HepG2 (cell line): ENCODE measurements around the gene PRR33. TPM values are rescaled to one million over a fixed set of nuclear protein-coding genes. Genes with fewer than 3 reads are reported as not detected.
A peak's percentile ranks its signal among the peaks of the same experiment; 100 is the strongest.

Source experiments
- ATAC-seq: fragments of 200-7000 bp; cut with Tn5 transposase; 3 replicates; pipeline ENCODE4 v1.9.1; 2020; ENCODE audit warnings: mild to moderate bottlenecking, moderate library complexity
- BruUV-seq: library from RNA; stranded (reverse); fragments of 400-500 nt; replicated peaks from 2 replicates; lab custom pipeline; 2021; lab: Mats Ljungman, UMichigan
- CTCF ChIA-PET: fragments of 300-600 bp; formaldehyde crosslinking; extraction: SDS; loops from one replicate; lab custom pipeline; 2021; ENCODE audit warnings: low total read pairs, inconsistent platforms, low intra/inter-chr PET ratio; lab: Yijun Ruan, JAX
- POLR2A ChIA-PET: fragments of 350-600 bp; sonication (Branson Sonifier 250); formaldehyde crosslinking; loops from one replicate; lab custom pipeline; 2020; ENCODE audit warnings: antibody characterized with exemption, inconsistent platforms; lab: Yijun Ruan, JAX
- DNase-seq: peaks from one replicate; pipeline ENCODE4 v3.0.0-alpha.2; 2015; ENCODE audit warnings: low spot score
- FAIRE-seq: peaks from 3 replicates; lab custom pipeline; 2011; peaks lifted over from hg19 to GRCh38; lab: Jason Lieb, UNC
- H2AFZ ChIP-seq: one replicate; pipeline ENCODE4 v1.6.1; 2011; ENCODE audit warnings: low read length, inconsistent platforms
- H3K27ac ChIP-seq: fragments of 300-600 bp; 3 replicates; pipeline ENCODE4 v1.8.0; 2011; ENCODE audit warnings: mixed run types, mild to moderate bottlenecking, mixed read lengths, low read length, inconsistent platforms; ENCODE audit not compliant: insufficient read depth; ENCODE audit errors: extremely low read length
- H3K27me3 ChIP-seq, 2 experiments: fragments of 200-600 bp in 1 of 2; 2 replicates in 1 of 2; 3 replicates in 1 of 2; pipeline versions ENCODE4 v1.6.0 to v1.8.0; 2011; ENCODE audit warnings: low read length in 2 of 2, mild to moderate bottlenecking in 2 of 2, moderate library complexity in 2 of 2, inconsistent platforms in 1 of 2; ENCODE audit not compliant: insufficient read depth in 2 of 2, control insufficient read depth in 1 of 2
- H3K36me3 ChIP-seq, 2 experiments: fragments of 200-600 bp in 1 of 2; replicated peaks in 1 of 2; 2 replicates in 1 of 2; 3 replicates in 1 of 2; pipeline versions ENCODE4 v1.5.1 to v1.8.0; 2011; ENCODE audit warnings: low read length in 2 of 2, inconsistent platforms in 1 of 2; ENCODE audit not compliant: insufficient read depth in 2 of 2, control insufficient read depth in 1 of 2
- H3K4me1 ChIP-seq: 2 replicates; pipeline ENCODE4 v1.5.1; 2012; ENCODE audit warnings: low read length, inconsistent platforms; ENCODE audit not compliant: insufficient read depth
- H3K4me2 ChIP-seq: 2 replicates; pipeline ENCODE4 v1.6.0; 2011; ENCODE audit warnings: low read depth, low read length, inconsistent platforms
- H3K4me3 ChIP-seq, 3 experiments: fragments of 200-600 bp in 1 of 3; sonication (generic), shearing (Covaris generic) in 1 of 3; replicated peaks in 1 of 3; 2 replicates each; pipeline ENCODE4 v1.5.1; 2011 to 2016; ENCODE audit warnings: low read length in 3 of 3, inconsistent platforms in 2 of 3, low read depth in 2 of 3, mild to moderate bottlenecking in 2 of 3, control low read depth in 1 of 3, mixed read lengths in 1 of 3; ENCODE audit not compliant: insufficient read depth in 1 of 3
- H3K79me2 ChIP-seq: one replicate; pipeline ENCODE4 v1.6.1; 2011; ENCODE audit warnings: low read length, inconsistent platforms; ENCODE audit not compliant: insufficient read depth
- H3K9ac ChIP-seq: 2 replicates; pipeline ENCODE4 v1.6.0; 2011; ENCODE audit warnings: mild to moderate bottlenecking, low read depth, low read length, inconsistent platforms; ENCODE audit not compliant: insufficient read depth
- H3K9me3 ChIP-seq: 2 replicates; pipeline ENCODE4 v1.5.1; 2012; ENCODE audit warnings: mild to moderate bottlenecking, low read length
- H4K20me1 ChIP-seq: 2 replicates; pipeline ENCODE4 v1.6.0; 2011; ENCODE audit warnings: inconsistent platforms, mild to moderate bottlenecking, low read length, moderate library complexity; ENCODE audit not compliant: insufficient read depth
- CHD2 ChIP-seq: IDR thresholded peaks from 2 replicates; pipeline ENCODE4 v1.6.1; 2011; ENCODE audit warnings: low read depth, low read length, improper control_type of control experiment
- HNRNPL ChIP-seq: fragments of 200-400 bp; formaldehyde crosslinking; IDR thresholded peaks from 2 replicates; pipeline ENCODE4 v1.6.1; 2017; ENCODE audit warnings: mild to moderate bottlenecking, low read depth, low read length
- ZBTB20 ChIP-seq: sonication (generic); formaldehyde crosslinking; IDR thresholded peaks from 2 replicates; pipeline ENCODE4 v1.8.1; 2023; ENCODE audit warnings: missing genetic modification reagents, low read depth, mild to moderate bottlenecking, borderline replicate concordance
- ZBTB38 ChIP-seq: sonication (generic); formaldehyde crosslinking; IDR thresholded peaks from 2 replicates; pipeline ENCODE4 v1.5.1; 2020; ENCODE audit warnings: mild to moderate bottlenecking, missing genetic modification reagents
- ZKSCAN5 ChIP-seq: sonication (generic); formaldehyde crosslinking; IDR thresholded peaks from 2 replicates; pipeline ENCODE4 v1.5.1; 2020; ENCODE audit warnings: mild to moderate bottlenecking, missing genetic modification reagents
- WGBS: methylation state at CpG from one replicate; pipeline ENCODE4 v1.1.6; 2017; ENCODE audit warnings: low lambda C conversion rate; 5-methylcytosine and 5-hydroxymethylcytosine counted together
- in situ Hi-C: cut with HindIII; loops from 2 replicates; pipeline ENCODE4 v1.10.0; 2017; ENCODE audit warnings: low pct_unique_long_range_greater_than_20kb; ENCODE audit not compliant: extremely low pct_ligation_motif_present
- intact Hi-C: fragments of 100-400 bp; cut with micrococcal nuclease; formaldehyde crosslinking; loops from one replicate; pipeline ENCODE4 v1.10.0; 2022; ENCODE audit not compliant: unreplicated experiment
- polyA plus RNA-seq, 8 experiments: library from polyadenylated mRNA; depleted of rRNA in 3 of 8; stranded (reverse) in 7 of 8; unstranded in 1 of 8; fragments of >200 nt; fragmentation: Illumina TruSeq in 4 of 8; extraction: Trizol in 4 of 8; gene quantifications; 2 replicates each; pipeline versions ENCODE4 v1.2.1 to v1.2.3, GENCODE V29; 2011 to 2016; ENCODE audit warnings: low read depth in 4 of 8, missing spikeins in 1 of 8, mixed read lengths in 1 of 8; ENCODE audit not compliant: insufficient read depth in 1 of 8
- total RNA-seq, 5 experiments: library from RNA; depleted of rRNA; stranded (reverse); fragments of >200 nt; fragmentation: Illumina TruSeq; extraction: Trizol; gene quantifications; 2 replicates each; pipeline ENCODE4 v1.2.3, GENCODE V29; 2016; ENCODE audit warnings: low read depth in 1 of 5
- TF ChIP-seq, protein P1 (sequence below): sonication (generic); formaldehyde crosslinking; IDR thresholded peaks from 2 replicates; pipeline ENCODE4 v1.4.0; 2020; ENCODE audit warnings: missing genetic modification reagents

The PRR33 gene
- total and polyA plus RNA-seq, 2 of the 13 experiments (the other 11 are each of a cell fraction or from before 2014, with no cell fraction given) = not detected

DNA sequence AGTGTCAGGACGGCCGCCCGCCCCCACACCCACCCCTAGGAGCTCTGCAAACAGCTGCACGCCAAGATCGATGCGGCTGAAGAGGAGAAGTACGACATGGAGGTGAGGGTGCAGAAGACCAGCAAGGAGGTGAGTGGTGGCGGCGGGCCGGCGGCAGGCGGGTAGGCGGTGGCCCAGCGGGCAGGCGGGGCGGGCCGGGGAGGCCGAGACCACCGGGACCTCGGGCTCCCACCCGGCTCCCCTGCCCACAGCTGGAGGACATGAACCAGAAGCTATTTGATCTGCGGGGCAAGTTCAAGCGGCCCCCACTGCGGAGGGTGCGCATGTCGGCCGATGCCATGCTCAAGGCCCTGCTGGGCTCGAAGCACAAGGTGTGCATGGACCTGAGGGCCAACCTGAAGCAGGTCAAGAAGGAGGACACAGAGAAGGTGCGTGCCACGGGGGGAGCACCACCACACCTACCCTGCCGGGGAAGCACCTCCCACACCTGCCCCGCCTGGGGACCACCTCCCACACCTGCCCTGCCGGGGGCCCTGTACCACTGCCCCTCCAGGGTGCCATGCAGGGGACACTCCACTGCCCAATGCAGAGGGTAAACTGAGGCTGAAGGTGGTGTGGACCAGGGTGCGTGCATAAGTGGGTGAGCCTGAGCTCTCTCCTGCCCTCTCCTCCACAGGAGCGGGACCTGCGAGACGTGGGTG is 50.8 kb downstream of the PRR33 start:
- H3K27ac ChIP-seq = no peak overlapping the region
- in situ Hi-C loops = loop anchor here (5.0 kb wide), 1 partner anchor 311 kb away; no protein-coding TSS in a partner anchor
- POLR2A ChIA-PET = no interaction called here

More for the DNA sequence above, 50.8 kb downstream of the PRR33 start:
- Histone ChIP-seq H3K4me1 (peaks cover 71% of the 10 kb centered on the region), H4K20me1 (no peaks in the 10 kb centered on the region), H3K36me3 (no peaks in the 10 kb centered on the region), H3K9me3 (no peaks in the 10 kb centered on the region), H3K79me2 (no peaks in the 10 kb centered on the region), H3K4me2 (no peak overlapping the region), H3K9ac (no peak overlapping the region), H3K27me3 (peaks cover 8 to 43% of the 10 kb centered on the region in 2 experiments; a peak in 4 of 5 replicates), H2AFZ (no peak overlapping the region), H3K4me3 (no peak overlapping the region)
- 0 out of 2 replicates have a peak, but pooled peaks have one; percentile 33 for TF ChIP-seq HNRNPL
- no peak for TF ChIP-seq CHD2
- TF ChIP-seq ZKSCAN5 = peak; percentile 70; the same call in 1 of the 2 replicates
- peak; percentile 37; the same call in 1 of the 2 replicates for TF ChIP-seq ZBTB38 (CRISPR knock-in tag)
- TF ChIP-seq, protein P1, sequence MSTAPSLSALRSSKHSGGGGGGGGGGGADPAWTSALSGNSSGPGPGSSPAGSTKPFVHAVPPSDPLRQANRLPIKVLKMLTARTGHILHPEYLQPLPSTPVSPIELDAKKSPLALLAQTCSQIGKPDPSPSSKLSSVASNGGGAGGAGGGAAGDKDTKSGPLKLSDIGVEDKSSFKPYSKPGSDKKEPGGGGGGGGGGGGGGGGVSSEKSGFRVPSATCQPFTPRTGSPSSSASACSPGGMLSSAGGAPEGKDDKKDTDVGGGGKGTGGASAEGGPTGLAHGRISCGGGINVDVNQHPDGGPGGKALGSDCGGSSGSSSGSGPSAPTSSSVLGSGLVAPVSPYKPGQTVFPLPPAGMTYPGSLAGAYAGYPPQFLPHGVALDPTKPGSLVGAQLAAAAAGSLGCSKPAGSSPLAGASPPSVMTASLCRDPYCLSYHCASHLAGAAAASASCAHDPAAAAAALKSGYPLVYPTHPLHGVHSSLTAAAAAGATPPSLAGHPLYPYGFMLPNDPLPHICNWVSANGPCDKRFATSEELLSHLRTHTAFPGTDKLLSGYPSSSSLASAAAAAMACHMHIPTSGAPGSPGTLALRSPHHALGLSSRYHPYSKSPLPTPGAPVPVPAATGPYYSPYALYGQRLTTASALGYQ = no peak
- TF ChIP-seq ZBTB20 (CRISPR knock-in tag) = no peak
- 78% methylated on average over 14 of the region's 37 CpGs for WGBS
- DNase-seq (no peak), FAIRE-seq (no peak), ATAC-seq (no peak)
- intact Hi-C loops = no loop called here
- BruUV-seq = no TSS peak
- CTCF ChIA-PET = no interaction called here
